ENCODE results near the gene PDZD2. TPM values are rescaled to one million over a fixed set of nuclear protein-coding genes. Genes with fewer than 3 reads are reported as not detected.

PDZD2 gene
- total RNA-seq, 1 experiment from 2014 or later, result 0.37 TPM

GRCh38 chr5:31954091-31954490, 315.2 kb downstream of the PDZD2 start:
- no peaks in the 10 kb centered on the region for H3K79me2 ChIP-seq (ENCODE audit: insufficient read depth, low read length)
- CTCF ChIA-PET, result no interaction called here
- RAD21 ChIA-PET (ENCODE audit: low non-redundant PET in 1 of 2, low total read pairs in 2 of 2, uncharacterized antibody in 2 of 2, unreplicated experiment in 2 of 2), result no interaction called here
- H3K9me3 ChIP-seq (ENCODE audit: control insufficient read depth in 1 of 2, insufficient read depth in 1 of 2, low read depth in 1 of 2, low read length in 2 of 2), result no peaks in the 10 kb centered on the region
- ATAC-seq (no peak), DNase-seq (ENCODE audit: low read depth, low spot score) (no peak)
- H3K4me3 ChIP-seq (replicated peaks in 1 of 2; ENCODE audit: low read depth in 1 of 2, low read length in 2 of 2), result no peak overlapping the region
- no peak overlapping the region for H3K27ac ChIP-seq (ENCODE audit: low read depth, low read length)
- intact Hi-C loops (cut with micrococcal nuclease), result no loop called here
- H3K4me2 ChIP-seq (ENCODE audit: low read length), result no peak overlapping the region
- POLR2A ChIA-PET, result no interaction called here
- BruUV-seq (replicated peaks), result no TSS peak
- no peaks in the 10 kb centered on the region for H3K27me3 ChIP-seq (ENCODE audit: insufficient read depth, low read length)
- no peaks in the 10 kb centered on the region for H3K9me2 ChIP-seq (ENCODE audit: insufficient read depth)
- no peaks in the 10 kb centered on the region for H3K4me1 ChIP-seq (ENCODE audit: control insufficient read depth in 1 of 2, insufficient read depth in 2 of 2, low read length in 2 of 2)
- H3K9ac ChIP-seq (ENCODE audit: low read length), result no peak overlapping the region
- no peak overlapping the region for H2AFZ ChIP-seq (ENCODE audit: low read depth, low read length, poor library complexity, severe bottlenecking)
- TF ChIP-seq ZFX (IDR thresholded peaks at IDR 0.05) (no peak), YY1 (IDR thresholded peaks at IDR 0.05; ENCODE audit: extremely low read depth, insufficient replicate concordance, low read depth, low read length) (no peak), SIN3A (IDR thresholded peaks at IDR 0.05; ENCODE audit: low read depth) (no peak), SRF (IDR thresholded peaks at IDR 0.05; ENCODE audit: low read depth) (no peak), EGR1 (IDR thresholded peaks at IDR 0.05; ENCODE audit: low read depth) (no peak), SP1 (IDR thresholded peaks at IDR 0.05; ENCODE audit: low read depth) (no peak), FOSL1 (IDR thresholded peaks at IDR 0.05; ENCODE audit: low read depth) (no peak), ELF1 (IDR thresholded peaks at IDR 0.05; ENCODE audit: borderline replicate concordance, low read depth) (no peak), EZH2phosphoT487 (IDR thresholded peaks at IDR 0.05; ENCODE audit: borderline replicate concordance) (no peak)
- H3K36me3 ChIP-seq (ENCODE audit: control insufficient read depth in 1 of 2, insufficient read depth in 2 of 2, low read length in 2 of 2), result no peaks in the 10 kb centered on the region
- no peaks in the 10 kb centered on the region for H4K20me1 ChIP-seq (ENCODE audit: insufficient read depth)

GRCh38 chr5:31957151-31957550, 318.2 kb downstream of the PDZD2 start:
- Histone ChIP-seq H3K4me2 (ENCODE audit: low read length) (no peak overlapping the region), H3K9ac (ENCODE audit: low read length) (no peak overlapping the region), H3K4me3 (replicated peaks in 1 of 2; ENCODE audit: low read depth in 1 of 2, low read length in 2 of 2) (no peak overlapping the region), H3K9me2 (ENCODE audit: insufficient read depth) (no peaks in the 10 kb centered on the region), H3K9me3 (ENCODE audit: control insufficient read depth in 1 of 2, insufficient read depth in 1 of 2, low read depth in 1 of 2, low read length in 2 of 2) (no peaks in the 10 kb centered on the region), H3K79me2 (ENCODE audit: insufficient read depth, low read length) (no peaks in the 10 kb centered on the region), H3K27me3 (ENCODE audit: insufficient read depth, low read length) (no peaks in the 10 kb centered on the region), H3K36me3 (ENCODE audit: control insufficient read depth in 1 of 2, insufficient read depth in 2 of 2, low read length in 2 of 2) (no peaks in the 10 kb centered on the region), H3K27ac (ENCODE audit: low read depth, low read length) (no peak overlapping the region), H2AFZ (ENCODE audit: low read depth, low read length, poor library complexity, severe bottlenecking) (no peak overlapping the region), H4K20me1 (ENCODE audit: insufficient read depth) (no peaks in the 10 kb centered on the region), H3K4me1 (ENCODE audit: control insufficient read depth in 1 of 2, insufficient read depth in 2 of 2, low read length in 2 of 2) (peaks cover 3 to 5% of the 10 kb centered on the region in 2 experiments; a peak in 3 of 4 replicates)
- intact Hi-C loops (cut with micrococcal nuclease), result no loop called here
- ChIA-PET POLR2A (no interaction called here), RAD21 (ENCODE audit: low non-redundant PET in 1 of 2, low total read pairs in 2 of 2, uncharacterized antibody in 2 of 2, unreplicated experiment in 2 of 2) (no interaction called here), CTCF (no interaction called here)
- DNase-seq (ENCODE audit: low read depth, low spot score), result no peak
- TF ChIP-seq, protein P1, sequence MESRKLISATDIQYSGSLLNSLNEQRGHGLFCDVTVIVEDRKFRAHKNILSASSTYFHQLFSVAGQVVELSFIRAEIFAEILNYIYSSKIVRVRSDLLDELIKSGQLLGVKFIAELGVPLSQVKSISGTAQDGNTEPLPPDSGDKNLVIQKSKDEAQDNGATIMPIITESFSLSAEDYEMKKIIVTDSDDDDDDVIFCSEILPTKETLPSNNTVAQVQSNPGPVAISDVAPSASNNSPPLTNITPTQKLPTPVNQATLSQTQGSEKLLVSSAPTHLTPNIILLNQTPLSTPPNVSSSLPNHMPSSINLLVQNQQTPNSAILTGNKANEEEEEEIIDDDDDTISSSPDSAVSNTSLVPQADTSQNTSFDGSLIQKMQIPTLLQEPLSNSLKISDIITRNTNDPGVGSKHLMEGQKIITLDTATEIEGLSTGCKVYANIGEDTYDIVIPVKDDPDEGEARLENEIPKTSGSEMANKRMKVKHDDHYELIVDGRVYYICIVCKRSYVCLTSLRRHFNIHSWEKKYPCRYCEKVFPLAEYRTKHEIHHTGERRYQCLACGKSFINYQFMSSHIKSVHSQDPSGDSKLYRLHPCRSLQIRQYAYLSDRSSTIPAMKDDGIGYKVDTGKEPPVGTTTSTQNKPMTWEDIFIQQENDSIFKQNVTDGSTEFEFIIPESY (IDR thresholded peaks at IDR 0.05; ENCODE audit: extremely low read depth, insufficient replicate concordance, low read length), result no peak
- TF ChIP-seq ZNF274 (IDR thresholded peaks at IDR 0.05; ENCODE audit: low read depth, low read length), result no peak
- no peak for TF ChIP-seq POLR2A (IDR thresholded peaks at IDR 0.05; ENCODE audit: borderline replicate concordance, extremely low read depth, insufficient read depth, insufficient read length)
- no peak for TF ChIP-seq CEBPB (IDR thresholded peaks at IDR 0.05; ENCODE audit: low read depth)
- TF ChIP-seq RAD21 (IDR thresholded peaks at IDR 0.05; ENCODE audit: low read depth), result no peak
- TF ChIP-seq SRF (IDR thresholded peaks at IDR 0.05; ENCODE audit: low read depth), result no peak
- no peak for TF ChIP-seq SP1 (IDR thresholded peaks at IDR 0.05; ENCODE audit: low read depth)
- no peak for TF ChIP-seq YY1 (IDR thresholded peaks at IDR 0.05; ENCODE audit: extremely low read depth, insufficient replicate concordance, low read depth, low read length)
- BruUV-seq (replicated peaks), result no TSS peak
- ATAC-seq, result no peak
